HL-60 (cell line): ENCODE measurements around the gene IRX4.

Source experiments
- DNase-seq, 2 experiments: peaks; one replicate each; pipeline ENCODE4 v3.0.0-alpha.2; 2010 to 2020; ENCODE audit warnings: low read depth in 1 of 2, low spot score in 1 of 2
- H3K27ac ChIP-seq: fragments of 250-450 bp; sonication (Bioruptor Pico); replicated peaks from 2 replicates; pipeline ENCODE4 v1.5.1; 2020; ENCODE audit warnings: mild to moderate bottlenecking, moderate library complexity
- H3K27me3 ChIP-seq: fragments of 250-450 bp; sonication (Bioruptor Pico); 2 replicates; pipeline ENCODE4 v1.5.1; 2021; ENCODE audit warnings: mild to moderate bottlenecking, moderate library complexity; ENCODE audit not compliant: insufficient read depth, poor library complexity, severe bottlenecking
- H3K4me3 ChIP-seq: replicated peaks from 2 replicates; pipeline ENCODE4 v1.5.1; 2011; ENCODE audit warnings: mild to moderate bottlenecking, control low read depth, low read length; ENCODE audit not compliant: insufficient read depth
- CTCF ChIP-seq: IDR thresholded peaks from one replicate; pipeline ENCODE4 v1.5.1; 2011; ENCODE audit warnings: low read length, control low read depth, inconsistent platforms; ENCODE audit not compliant: insufficient read depth
- GABPA ChIP-seq: IDR thresholded peaks from 2 replicates; pipeline ENCODE4 v1.6.1; 2012; ENCODE audit warnings: low read depth
- POLR2AphosphoS5 ChIP-seq: IDR thresholded peaks from 2 replicates; pipeline ENCODE4 v1.6.1; 2012; ENCODE audit warnings: low read depth
- SPI1 ChIP-seq: IDR thresholded peaks from 2 replicates; pipeline ENCODE4 v1.6.1; 2012; ENCODE audit warnings: low read depth, mild to moderate bottlenecking, borderline replicate concordance
- TF ChIP-seq, protein P1 (sequence below): IDR thresholded peaks from 2 replicates; pipeline ENCODE4 v1.6.1; 2012; ENCODE audit warnings: low read depth; ENCODE audit not compliant: insufficient replicate concordance

Gene IRX4

DNA sequence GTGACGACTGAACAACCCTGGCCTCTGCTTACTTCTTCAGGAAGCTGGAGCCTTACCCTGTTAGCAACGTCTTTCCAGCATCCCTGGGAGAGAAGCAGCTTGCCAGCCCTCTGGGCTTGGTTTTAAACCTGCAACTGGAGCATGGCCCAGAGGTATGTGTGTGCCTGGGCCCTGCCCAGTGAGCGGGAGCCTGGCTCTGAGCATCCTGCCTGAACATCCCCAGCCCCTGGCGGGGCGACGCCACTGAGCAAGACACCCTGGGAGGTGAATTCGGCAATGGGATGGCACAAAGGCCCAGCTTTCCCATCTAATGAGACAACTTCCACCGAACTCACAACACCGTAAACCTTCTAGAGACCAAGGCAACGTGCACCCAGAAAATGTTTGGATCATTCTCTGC, 23.6 kb downstream of the IRX4 start:
- H3K27me3 ChIP-seq = no peaks in the 10 kb centered on the region
- no peak for TF ChIP-seq GABPA
- TF ChIP-seq CTCF = no peak
- TF ChIP-seq, protein P1, sequence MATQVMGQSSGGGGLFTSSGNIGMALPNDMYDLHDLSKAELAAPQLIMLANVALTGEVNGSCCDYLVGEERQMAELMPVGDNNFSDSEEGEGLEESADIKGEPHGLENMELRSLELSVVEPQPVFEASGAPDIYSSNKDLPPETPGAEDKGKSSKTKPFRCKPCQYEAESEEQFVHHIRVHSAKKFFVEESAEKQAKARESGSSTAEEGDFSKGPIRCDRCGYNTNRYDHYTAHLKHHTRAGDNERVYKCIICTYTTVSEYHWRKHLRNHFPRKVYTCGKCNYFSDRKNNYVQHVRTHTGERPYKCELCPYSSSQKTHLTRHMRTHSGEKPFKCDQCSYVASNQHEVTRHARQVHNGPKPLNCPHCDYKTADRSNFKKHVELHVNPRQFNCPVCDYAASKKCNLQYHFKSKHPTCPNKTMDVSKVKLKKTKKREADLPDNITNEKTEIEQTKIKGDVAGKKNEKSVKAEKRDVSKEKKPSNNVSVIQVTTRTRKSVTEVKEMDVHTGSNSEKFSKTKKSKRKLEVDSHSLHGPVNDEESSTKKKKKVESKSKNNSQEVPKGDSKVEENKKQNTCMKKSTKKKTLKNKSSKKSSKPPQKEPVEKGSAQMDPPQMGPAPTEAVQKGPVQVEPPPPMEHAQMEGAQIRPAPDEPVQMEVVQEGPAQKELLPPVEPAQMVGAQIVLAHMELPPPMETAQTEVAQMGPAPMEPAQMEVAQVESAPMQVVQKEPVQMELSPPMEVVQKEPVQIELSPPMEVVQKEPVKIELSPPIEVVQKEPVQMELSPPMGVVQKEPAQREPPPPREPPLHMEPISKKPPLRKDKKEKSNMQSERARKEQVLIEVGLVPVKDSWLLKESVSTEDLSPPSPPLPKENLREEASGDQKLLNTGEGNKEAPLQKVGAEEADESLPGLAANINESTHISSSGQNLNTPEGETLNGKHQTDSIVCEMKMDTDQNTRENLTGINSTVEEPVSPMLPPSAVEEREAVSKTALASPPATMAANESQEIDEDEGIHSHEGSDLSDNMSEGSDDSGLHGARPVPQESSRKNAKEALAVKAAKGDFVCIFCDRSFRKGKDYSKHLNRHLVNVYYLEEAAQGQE = no peak
- TF ChIP-seq SPI1 = no peak
- TF ChIP-seq POLR2AphosphoS5 = no peak
- no peak for DNase-seq
- no peak overlapping the region for H3K4me3 ChIP-seq
- H3K27ac ChIP-seq = no peak overlapping the region

GRCh38 chr5:1858436-1858835, 24.3 kb downstream of the IRX4 start:
- no peak for TF ChIP-seq GABPA
- H3K27ac ChIP-seq = no peak overlapping the region
- no peak for DNase-seq
- no peak overlapping the region for H3K4me3 ChIP-seq
- H3K27me3 ChIP-seq = no peaks in the 10 kb centered on the region

DNA sequence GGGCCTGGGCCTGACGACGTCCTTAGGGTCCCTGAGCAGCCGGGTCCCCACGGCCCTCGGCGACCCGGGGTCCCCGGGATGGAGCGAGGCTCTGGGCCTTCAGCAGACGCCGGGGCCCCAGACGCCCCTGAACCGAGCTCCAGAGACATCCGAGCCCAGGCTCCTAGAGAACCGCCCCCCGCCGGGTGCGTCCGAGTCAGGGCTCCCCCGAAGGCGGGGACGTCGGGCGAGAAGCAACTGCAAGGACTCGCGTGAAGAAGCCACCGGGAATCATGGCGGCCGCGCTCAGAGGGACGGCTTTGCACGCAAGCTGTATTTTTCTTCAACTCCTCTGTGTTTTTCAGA, 25.5 kb downstream of the IRX4 start:
- no peak for DNase-seq
- TF ChIP-seq GABPA (no peak), CTCF (no peak), SPI1 (no peak), POLR2AphosphoS5 (no peak)
- TF ChIP-seq, protein P1 = no peak
- no peak overlapping the region for H3K27ac ChIP-seq
- no peak overlapping the region for H3K4me3 ChIP-seq
- peaks cover 4% of the 10 kb centered on the region for H3K27me3 ChIP-seq

DNA sequence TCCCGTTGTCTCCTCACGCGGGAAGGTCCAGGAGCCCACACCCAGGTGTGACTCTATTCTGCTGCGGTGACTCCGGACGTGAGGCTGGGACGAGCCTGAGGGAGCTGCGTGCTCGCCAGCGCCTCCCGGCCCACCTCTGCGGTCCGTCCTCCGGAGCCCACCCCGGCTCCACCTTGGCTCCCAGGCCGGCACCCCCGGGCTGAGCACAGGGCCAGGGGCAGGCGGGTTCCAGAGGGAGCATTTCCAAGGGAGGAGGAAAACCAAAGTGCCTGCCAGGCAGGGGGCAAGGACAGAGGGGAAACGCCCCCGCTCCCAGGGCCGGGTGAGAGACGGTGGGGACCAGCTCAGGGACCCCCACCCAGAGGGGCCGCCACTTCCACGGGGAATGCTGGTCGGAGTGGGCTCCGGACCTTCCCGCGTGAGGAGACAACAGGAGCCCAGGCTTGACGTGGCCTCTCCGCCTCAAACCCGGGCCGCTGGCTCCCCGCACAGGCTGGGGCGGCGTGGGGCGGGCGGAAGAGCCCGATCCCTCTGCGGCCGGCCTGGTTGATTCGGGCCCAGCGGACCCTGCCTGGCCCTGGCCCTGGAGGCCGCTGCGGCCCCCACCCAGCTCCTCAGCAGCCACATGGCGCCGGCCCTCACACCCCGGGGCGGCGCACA, 26.0 kb downstream of the IRX4 start:
- no peak for DNase-seq
- H3K4me3 ChIP-seq = no peak overlapping the region
- TF ChIP-seq CTCF = no peak
- no peak overlapping the region for H3K27ac ChIP-seq
- H3K27me3 ChIP-seq = peaks cover 5% of the 10 kb centered on the region
